ENCODE results near the gene MAP7.

The MAP7 gene

DNA sequence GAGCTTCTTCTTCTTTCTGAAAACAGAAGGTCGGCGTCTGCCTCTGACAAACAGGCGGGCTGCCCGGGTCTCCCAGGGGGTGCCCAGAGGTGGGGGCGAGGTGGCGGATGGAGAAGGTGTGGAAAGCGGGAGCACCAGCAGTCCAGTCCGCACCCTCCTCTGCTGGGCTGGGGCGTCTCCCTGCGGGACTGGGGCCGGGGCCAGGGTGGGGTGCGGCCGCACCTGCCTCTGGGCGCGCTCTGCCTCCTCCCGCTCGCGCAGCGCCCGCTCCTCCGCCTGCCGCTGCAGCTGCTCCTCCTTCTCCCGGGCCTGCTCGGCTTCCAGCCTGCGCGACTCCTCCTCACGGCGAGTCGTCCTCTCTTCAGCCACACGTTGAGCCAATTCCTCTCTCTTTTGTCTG is 189.4 kb downstream of the MAP7 start:
- H3K4me1 ChIP-seq (ENCODE audit: control insufficient read depth, insufficient read depth, low read length, poor library complexity, severe bottlenecking): no peaks in the 10 kb centered on the region
- no peaks in the 10 kb centered on the region for H3K27me3 ChIP-seq (replicated peaks; ENCODE audit: control insufficient read depth, insufficient read depth, low read length, poor library complexity, severe bottlenecking)
- no peaks in the 10 kb centered on the region for H3K9me3 ChIP-seq (ENCODE audit: control insufficient read depth, low read length)
- H3K4me3 ChIP-seq (ENCODE audit: insufficient read depth, low read depth, low read length, poor library complexity, severe bottlenecking): no peak overlapping the region
- no peak for DNase-seq
- no peak overlapping the region for H3K27ac ChIP-seq (ENCODE audit: insufficient read depth, low read length, poor library complexity, severe bottlenecking)
- H3K36me3 ChIP-seq (ENCODE audit: control insufficient read depth, insufficient read depth, low read length): no peaks in the 10 kb centered on the region

DNA sequence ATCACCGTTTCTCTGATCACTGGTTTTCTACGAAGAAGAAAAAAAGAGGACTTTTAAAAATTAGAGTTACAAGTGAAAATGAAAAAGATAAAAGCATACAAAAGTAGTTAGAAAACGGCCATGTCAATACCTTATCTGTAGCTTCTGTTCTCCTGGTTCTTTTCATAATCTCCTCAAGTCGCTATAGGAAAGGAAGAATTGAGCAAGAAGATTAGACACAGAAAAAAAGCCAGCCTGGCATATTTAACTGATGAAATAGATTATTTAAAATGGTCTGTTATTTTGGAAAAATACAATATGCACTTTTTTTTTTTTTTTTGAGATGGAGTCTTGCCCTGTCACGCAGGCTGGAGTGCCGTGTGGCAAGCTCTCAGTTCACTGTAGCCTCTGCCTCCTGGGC is 190.4 kb downstream of the MAP7 start:
- Histone ChIP-seq H3K36me3 (ENCODE audit: control insufficient read depth, insufficient read depth, low read length) (no peaks in the 10 kb centered on the region), H3K4me1 (ENCODE audit: control insufficient read depth, insufficient read depth, low read length, poor library complexity, severe bottlenecking) (no peaks in the 10 kb centered on the region), H3K9me3 (ENCODE audit: control insufficient read depth, low read length) (no peaks in the 10 kb centered on the region), H3K27ac (ENCODE audit: insufficient read depth, low read length, poor library complexity, severe bottlenecking) (no peak overlapping the region), H3K4me3 (ENCODE audit: insufficient read depth, low read depth, low read length, poor library complexity, severe bottlenecking) (no peak overlapping the region), H3K27me3 (replicated peaks; ENCODE audit: control insufficient read depth, insufficient read depth, low read length, poor library complexity, severe bottlenecking) (no peaks in the 10 kb centered on the region)
- no peak for DNase-seq

DNA sequence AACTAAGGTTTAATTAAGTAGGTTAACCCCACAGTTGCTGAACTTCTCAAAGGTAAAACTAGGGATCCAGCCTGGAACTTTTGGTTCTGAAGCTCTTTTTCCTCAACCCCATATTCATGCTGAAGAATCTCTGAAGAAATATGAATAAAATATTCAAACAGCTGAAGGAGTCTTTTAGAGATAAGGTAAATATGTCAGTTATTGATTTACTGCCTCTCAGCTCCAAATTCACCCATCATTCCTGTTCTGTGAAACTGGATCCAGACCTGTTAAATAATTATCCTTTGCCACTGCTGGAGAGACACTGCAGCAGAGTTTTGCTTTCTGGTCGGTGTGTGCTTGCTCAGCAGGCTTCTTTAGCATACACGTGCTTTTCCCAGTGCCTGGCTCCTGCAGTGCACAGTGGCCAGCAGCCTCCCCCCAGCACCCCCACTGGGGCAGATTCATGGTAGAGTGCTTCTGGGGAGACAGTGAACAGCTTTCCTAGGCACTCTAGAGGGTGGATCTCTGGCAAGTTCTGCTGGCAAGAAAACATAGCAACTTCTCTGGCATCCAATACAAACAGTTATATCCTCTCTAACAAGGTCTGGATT is 198.6 kb downstream of the MAP7 start:
- no peaks in the 10 kb centered on the region for H3K9me3 ChIP-seq (ENCODE audit: control insufficient read depth, low read length)
- H3K4me1 ChIP-seq (ENCODE audit: control insufficient read depth, insufficient read depth, low read length, poor library complexity, severe bottlenecking): no peaks in the 10 kb centered on the region
- H3K36me3 ChIP-seq (ENCODE audit: control insufficient read depth, insufficient read depth, low read length): no peaks in the 10 kb centered on the region
- no peak overlapping the region for H3K27ac ChIP-seq (ENCODE audit: insufficient read depth, low read length, poor library complexity, severe bottlenecking)
- no peaks in the 10 kb centered on the region for H3K27me3 ChIP-seq (replicated peaks; ENCODE audit: control insufficient read depth, insufficient read depth, low read length, poor library complexity, severe bottlenecking)
- H3K4me3 ChIP-seq (ENCODE audit: insufficient read depth, low read depth, low read length, poor library complexity, severe bottlenecking): no peak overlapping the region
- no peak for DNase-seq

DNA sequence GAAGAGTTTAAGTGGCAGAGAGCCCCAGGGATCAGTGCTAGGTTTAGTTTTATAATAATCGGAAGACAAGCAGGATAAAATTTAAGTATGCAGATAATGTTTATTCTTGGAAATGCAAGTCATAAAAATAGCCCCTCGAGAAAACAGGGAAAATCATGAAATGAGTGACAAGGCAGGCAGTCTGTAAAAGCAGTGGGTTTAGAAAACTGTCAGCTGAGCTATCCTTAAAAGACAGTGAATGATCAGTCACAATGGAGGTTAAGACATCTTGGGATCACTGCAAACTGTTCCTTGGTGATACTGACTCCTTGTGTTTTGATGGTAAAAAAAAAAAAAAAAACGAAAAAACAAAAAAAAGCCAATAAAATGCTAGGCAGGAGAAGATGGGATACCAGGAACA is 199.3 kb downstream of the MAP7 start:
- DNase-seq: no peak
- Histone ChIP-seq H3K27ac (ENCODE audit: insufficient read depth, low read length, poor library complexity, severe bottlenecking) (no peak overlapping the region), H3K36me3 (ENCODE audit: control insufficient read depth, insufficient read depth, low read length) (no peaks in the 10 kb centered on the region), H3K27me3 (replicated peaks; ENCODE audit: control insufficient read depth, insufficient read depth, low read length, poor library complexity, severe bottlenecking) (no peaks in the 10 kb centered on the region), H3K9me3 (ENCODE audit: control insufficient read depth, low read length) (no peaks in the 10 kb centered on the region), H3K4me1 (ENCODE audit: control insufficient read depth, insufficient read depth, low read length, poor library complexity, severe bottlenecking) (no peaks in the 10 kb centered on the region), H3K4me3 (ENCODE audit: insufficient read depth, low read depth, low read length, poor library complexity, severe bottlenecking) (no peak overlapping the region)

DNA sequence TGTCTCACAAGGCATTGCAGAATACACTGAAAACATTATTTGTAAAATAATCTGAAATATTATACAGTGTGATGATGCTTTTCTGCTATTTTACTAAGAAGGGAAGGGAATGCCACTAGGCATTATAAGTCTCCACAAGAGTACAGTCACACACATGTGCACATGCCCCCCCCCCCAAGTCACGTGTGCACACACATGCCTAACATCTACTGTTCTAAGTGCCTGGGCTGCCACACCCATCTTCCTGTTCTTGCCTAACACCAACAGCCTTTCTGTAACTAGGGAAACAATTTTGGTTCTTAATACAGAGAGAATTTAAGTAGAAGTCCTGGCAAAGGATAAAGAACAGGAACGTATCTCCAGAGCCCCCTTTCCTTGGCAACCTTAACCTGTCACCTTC is 202.4 kb downstream of the MAP7 start:
- DNase-seq: no peak
- H3K4me1 ChIP-seq (ENCODE audit: control insufficient read depth, insufficient read depth, low read length, poor library complexity, severe bottlenecking): no peaks in the 10 kb centered on the region
- H3K9me3 ChIP-seq (ENCODE audit: control insufficient read depth, low read length): no peaks in the 10 kb centered on the region
- H3K27ac ChIP-seq (ENCODE audit: insufficient read depth, low read length, poor library complexity, severe bottlenecking): no peak overlapping the region
- no peaks in the 10 kb centered on the region for H3K36me3 ChIP-seq (ENCODE audit: control insufficient read depth, insufficient read depth, low read length)
- no peaks in the 10 kb centered on the region for H3K27me3 ChIP-seq (replicated peaks; ENCODE audit: control insufficient read depth, insufficient read depth, low read length, poor library complexity, severe bottlenecking)
- H3K4me3 ChIP-seq (ENCODE audit: insufficient read depth, low read depth, low read length, poor library complexity, severe bottlenecking): no peak overlapping the region

DNA sequence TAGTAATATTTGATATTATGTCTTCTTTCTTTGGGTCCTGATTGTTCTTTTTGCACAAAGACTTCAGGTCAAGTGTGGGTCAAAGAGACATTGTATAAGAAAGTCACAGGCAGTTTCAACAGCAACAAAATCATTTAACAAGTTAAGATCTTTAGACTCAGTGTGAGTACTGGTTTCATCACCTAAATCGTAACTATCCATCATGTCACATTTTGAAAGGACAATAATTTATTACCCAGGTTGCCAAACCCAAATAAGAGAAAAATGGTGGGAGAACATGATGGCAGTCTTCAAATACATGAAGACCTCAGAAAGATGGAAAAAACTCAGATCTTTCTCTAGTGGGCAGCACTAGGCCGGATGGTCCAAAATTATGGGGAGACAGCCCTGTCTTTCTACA is 205.1 kb downstream of the MAP7 start:
- DNase-seq: no peak
- H3K27ac ChIP-seq (ENCODE audit: insufficient read depth, low read length, poor library complexity, severe bottlenecking): no peak overlapping the region

DNA sequence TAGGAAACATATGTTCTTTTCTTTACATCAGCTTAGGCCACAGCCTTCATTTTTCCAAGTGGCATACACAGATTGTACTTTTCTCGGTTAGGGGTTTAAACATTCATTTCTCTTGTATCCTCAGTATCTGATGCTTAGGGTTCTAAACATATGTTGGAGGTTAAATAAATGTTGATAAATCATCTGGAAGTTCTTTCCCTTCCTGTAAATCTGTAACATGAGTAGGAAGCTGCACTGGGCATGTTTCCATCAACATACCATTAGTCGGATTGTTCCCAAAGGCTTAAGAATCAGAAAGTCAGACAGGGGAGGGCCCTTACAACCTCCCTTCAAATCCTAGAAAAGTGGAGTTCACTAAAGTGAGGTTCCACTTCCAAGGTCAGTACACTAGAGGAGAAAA is 205.8 kb downstream of the MAP7 start:
- Histone ChIP-seq H3K27ac (ENCODE audit: insufficient read depth, low read length, poor library complexity, severe bottlenecking) (no peak overlapping the region), H3K36me3 (ENCODE audit: control insufficient read depth, insufficient read depth, low read length) (no peaks in the 10 kb centered on the region), H3K27me3 (replicated peaks; ENCODE audit: control insufficient read depth, insufficient read depth, low read length, poor library complexity, severe bottlenecking) (no peaks in the 10 kb centered on the region), H3K4me1 (ENCODE audit: control insufficient read depth, insufficient read depth, low read length, poor library complexity, severe bottlenecking) (no peaks in the 10 kb centered on the region), H3K9me3 (ENCODE audit: control insufficient read depth, low read length) (no peaks in the 10 kb centered on the region), H3K4me3 (ENCODE audit: insufficient read depth, low read depth, low read length, poor library complexity, severe bottlenecking) (no peak overlapping the region)
- DNase-seq: no peak

More for the DNA sequence above, 205.1 kb downstream of the MAP7 start:
- Histone ChIP-seq H3K4me1 (ENCODE audit: control insufficient read depth, insufficient read depth, low read length, poor library complexity, severe bottlenecking) (no peaks in the 10 kb centered on the region), H3K27me3 (replicated peaks; ENCODE audit: control insufficient read depth, insufficient read depth, low read length, poor library complexity, severe bottlenecking) (no peaks in the 10 kb centered on the region), H3K36me3 (ENCODE audit: control insufficient read depth, insufficient read depth, low read length) (no peaks in the 10 kb centered on the region), H3K4me3 (ENCODE audit: insufficient read depth, low read depth, low read length, poor library complexity, severe bottlenecking) (no peak overlapping the region), H3K9me3 (ENCODE audit: control insufficient read depth, low read length) (no peaks in the 10 kb centered on the region)

DNA sequence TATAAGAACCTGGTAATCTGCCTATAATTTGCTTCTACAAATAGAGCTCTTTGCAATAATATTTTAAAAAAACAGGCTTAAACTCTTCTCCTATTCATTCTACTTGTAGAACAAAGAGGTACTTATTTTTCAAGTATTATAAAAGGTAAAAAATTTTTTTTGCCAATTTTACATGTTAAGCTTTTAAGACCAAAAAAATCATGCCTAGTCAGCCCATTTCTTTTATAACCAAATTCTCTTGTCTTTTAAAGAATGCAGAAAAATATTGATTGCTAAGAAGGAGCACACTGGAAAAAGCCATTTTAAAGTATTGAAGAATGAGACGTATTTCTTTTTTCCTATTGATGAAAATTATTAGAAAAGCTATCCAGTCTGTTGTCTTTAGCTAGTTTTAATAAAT is 206.5 kb downstream of the MAP7 start:
- no peaks in the 10 kb centered on the region for H3K4me1 ChIP-seq (ENCODE audit: control insufficient read depth, insufficient read depth, low read length, poor library complexity, severe bottlenecking)
- no peaks in the 10 kb centered on the region for H3K36me3 ChIP-seq (ENCODE audit: control insufficient read depth, insufficient read depth, low read length)
- no peak overlapping the region for H3K27ac ChIP-seq (ENCODE audit: insufficient read depth, low read length, poor library complexity, severe bottlenecking)
- no peaks in the 10 kb centered on the region for H3K9me3 ChIP-seq (ENCODE audit: control insufficient read depth, low read length)
- H3K27me3 ChIP-seq (replicated peaks; ENCODE audit: control insufficient read depth, insufficient read depth, low read length, poor library complexity, severe bottlenecking): no peaks in the 10 kb centered on the region
- no peak overlapping the region for H3K4me3 ChIP-seq (ENCODE audit: insufficient read depth, low read depth, low read length, poor library complexity, severe bottlenecking)
- DNase-seq: no peak

DNA sequence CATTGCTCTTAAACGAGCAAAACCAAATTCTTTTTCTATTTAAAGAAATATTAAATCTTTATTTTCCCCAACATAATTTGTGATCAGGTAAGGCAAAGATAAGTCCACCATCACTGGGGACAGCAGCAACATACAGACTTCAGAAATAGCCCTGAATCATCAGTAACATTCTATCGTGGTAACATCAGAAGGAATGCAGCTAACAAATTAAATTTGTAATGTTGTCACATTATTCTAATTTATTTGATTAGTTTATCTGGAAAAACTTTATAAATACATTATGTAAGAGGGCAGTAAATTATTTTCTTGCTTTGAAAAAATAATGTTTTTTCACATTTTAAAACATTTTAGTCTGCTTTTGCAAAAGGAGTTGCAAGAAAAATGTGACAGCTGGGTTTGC is 206.9 kb downstream of the MAP7 start:
- H3K4me1 ChIP-seq (ENCODE audit: control insufficient read depth, insufficient read depth, low read length, poor library complexity, severe bottlenecking): no peaks in the 10 kb centered on the region
- H3K4me3 ChIP-seq (ENCODE audit: insufficient read depth, low read depth, low read length, poor library complexity, severe bottlenecking): no peak overlapping the region
- DNase-seq: no peak
- H3K36me3 ChIP-seq (ENCODE audit: control insufficient read depth, insufficient read depth, low read length): no peaks in the 10 kb centered on the region
- H3K9me3 ChIP-seq (ENCODE audit: control insufficient read depth, low read length): no peaks in the 10 kb centered on the region
- H3K27me3 ChIP-seq (replicated peaks; ENCODE audit: control insufficient read depth, insufficient read depth, low read length, poor library complexity, severe bottlenecking): no peaks in the 10 kb centered on the region
- no peak overlapping the region for H3K27ac ChIP-seq (ENCODE audit: insufficient read depth, low read length, poor library complexity, severe bottlenecking)

DNA sequence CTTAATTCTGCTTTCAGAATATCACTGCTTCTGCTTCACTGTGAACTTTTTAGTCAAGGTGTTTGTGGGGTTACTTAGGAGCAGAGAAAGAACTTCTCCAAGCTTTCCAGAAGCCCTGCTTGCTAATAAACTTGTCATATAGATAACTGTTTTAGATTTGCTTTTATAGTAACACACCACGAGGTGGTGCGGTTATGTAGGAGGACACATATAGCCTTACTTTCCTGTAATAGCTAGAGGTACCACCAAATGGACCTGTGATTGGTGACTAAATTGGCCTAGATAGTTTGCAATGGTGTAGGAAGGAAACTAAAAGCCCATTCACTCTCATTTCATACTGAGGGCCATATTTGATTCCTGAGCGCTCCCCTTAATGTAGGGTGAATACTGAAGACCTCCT is 208.3 kb downstream of the MAP7 start:
- Histone ChIP-seq H3K9me3 (ENCODE audit: control insufficient read depth, low read length) (no peaks in the 10 kb centered on the region), H3K4me1 (ENCODE audit: control insufficient read depth, insufficient read depth, low read length, poor library complexity, severe bottlenecking) (no peaks in the 10 kb centered on the region), H3K27ac (ENCODE audit: insufficient read depth, low read length, poor library complexity, severe bottlenecking) (no peak overlapping the region), H3K36me3 (ENCODE audit: control insufficient read depth, insufficient read depth, low read length) (no peaks in the 10 kb centered on the region), H3K4me3 (ENCODE audit: insufficient read depth, low read depth, low read length, poor library complexity, severe bottlenecking) (no peak overlapping the region), H3K27me3 (replicated peaks; ENCODE audit: control insufficient read depth, insufficient read depth, low read length, poor library complexity, severe bottlenecking) (no peaks in the 10 kb centered on the region)
- no peak for DNase-seq

DNA sequence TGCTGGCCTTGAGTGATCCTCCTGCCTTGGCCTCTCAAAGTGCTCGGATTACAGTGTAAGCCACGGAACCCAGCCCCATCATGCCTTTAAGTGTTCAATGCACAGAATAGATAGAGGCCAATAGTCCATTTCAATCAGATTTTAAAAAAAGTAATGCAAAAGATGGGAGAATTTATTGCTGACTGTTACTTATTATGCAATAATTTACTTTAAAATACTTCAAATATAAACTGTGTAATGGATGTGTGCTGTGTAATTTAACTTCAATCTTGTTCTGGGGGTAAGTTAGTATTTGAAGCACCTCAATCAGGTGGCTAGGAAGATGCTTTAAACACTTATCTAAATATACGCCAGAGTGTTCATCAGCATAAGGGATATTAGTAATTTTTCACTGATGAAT is 208.9 kb downstream of the MAP7 start:
- DNase-seq: no peak
- H3K9me3 ChIP-seq (ENCODE audit: control insufficient read depth, low read length): no peaks in the 10 kb centered on the region
- no peaks in the 10 kb centered on the region for H3K36me3 ChIP-seq (ENCODE audit: control insufficient read depth, insufficient read depth, low read length)
- H3K4me3 ChIP-seq (ENCODE audit: insufficient read depth, low read depth, low read length, poor library complexity, severe bottlenecking): no peak overlapping the region
- H3K4me1 ChIP-seq (ENCODE audit: control insufficient read depth, insufficient read depth, low read length, poor library complexity, severe bottlenecking): no peaks in the 10 kb centered on the region
- no peak overlapping the region for H3K27ac ChIP-seq (ENCODE audit: insufficient read depth, low read length, poor library complexity, severe bottlenecking)
- no peaks in the 10 kb centered on the region for H3K27me3 ChIP-seq (replicated peaks; ENCODE audit: control insufficient read depth, insufficient read depth, low read length, poor library complexity, severe bottlenecking)

All from effector memory CD4-positive, alpha-beta T cell (primary cell).